Mammary epithelial cell (primary cell): Measurements from ENCODE around the gene CAMSAP1.

Experiments used
- CTCF ChIP-seq, 2 donors: IDR thresholded peaks in 1 of 2; conservative IDR thresholded peaks in 1 of 2; 2 replicates each; pipeline ENCODE4 v1.5.1; 2011 to 2012; ENCODE audit warnings: inconsistent platforms in 2 of 2, low read length in 2 of 2, mild to moderate bottlenecking in 2 of 2, control low read depth in 1 of 2, low read depth in 1 of 2; ENCODE audit not compliant: insufficient read depth in 1 of 2; ENCODE audit errors: extremely low read depth in 1 of 2
- EZH2 ChIP-seq: IDR thresholded peaks from 2 replicates; pipeline ENCODE4 v1.6.1; 2012; ENCODE audit warnings: low read length, inconsistent platforms, borderline replicate concordance

GRCh38 chr9:135817951-135818717, 89.2 kb downstream of the CAMSAP1 start:
- TF ChIP-seq CTCF (conservative IDR thresholded peaks at IDR 0.05 in 1 of 2, IDR thresholded peaks at IDR 0.05 in 1 of 2; ENCODE audit: extremely low read depth in 1 of 2, insufficient read depth in 1 of 2, low read depth in 1 of 2, low read length in 2 of 2): no peak
- no peak for TF ChIP-seq EZH2
